HepG2 (cell line): ENCODE data around the gene PKLR. TPM values are rescaled to one million over a fixed set of nuclear protein-coding genes. Genes with fewer than 3 reads are reported as not detected.

ENCODE experiments used
- ATAC-seq: fragments of 200-7000 bp; cut with Tn5 transposase; 3 replicates; pipeline ENCODE4 v1.9.1; 2020; ENCODE audit warnings: mild to moderate bottlenecking, moderate library complexity
- BruUV-seq: library from RNA; stranded (reverse); fragments of 400-500 nt; replicated peaks from 2 replicates; lab custom pipeline; 2021; lab: Mats Ljungman, UMichigan
- CTCF ChIA-PET: fragments of 300-600 bp; formaldehyde crosslinking; extraction: SDS; loops from one replicate; lab custom pipeline; 2021; ENCODE audit warnings: low total read pairs, inconsistent platforms, low intra/inter-chr PET ratio; lab: Yijun Ruan, JAX
- POLR2A ChIA-PET: fragments of 350-600 bp; sonication (Branson Sonifier 250); formaldehyde crosslinking; loops from one replicate; lab custom pipeline; 2020; ENCODE audit warnings: antibody characterized with exemption, inconsistent platforms; lab: Yijun Ruan, JAX
- DNase-seq: peaks from one replicate; pipeline ENCODE4 v3.0.0-alpha.2; 2015; ENCODE audit warnings: low spot score
- FAIRE-seq: peaks from 3 replicates; lab custom pipeline; 2011; peaks lifted over from hg19 to GRCh38; lab: Jason Lieb, UNC
- H2AFZ ChIP-seq: one replicate; pipeline ENCODE4 v1.6.1; 2011; ENCODE audit warnings: low read length, inconsistent platforms
- H3K27ac ChIP-seq: fragments of 300-600 bp; 3 replicates; pipeline ENCODE4 v1.8.0; 2011; ENCODE audit warnings: mixed run types, mild to moderate bottlenecking, mixed read lengths, low read length, inconsistent platforms; ENCODE audit not compliant: insufficient read depth; ENCODE audit errors: extremely low read length
- H3K27me3 ChIP-seq, 2 experiments: fragments of 200-600 bp in 1 of 2; 2 replicates in 1 of 2; 3 replicates in 1 of 2; pipeline versions ENCODE4 v1.6.0 to v1.8.0; 2011; ENCODE audit warnings: low read length in 2 of 2, mild to moderate bottlenecking in 2 of 2, moderate library complexity in 2 of 2, inconsistent platforms in 1 of 2; ENCODE audit not compliant: insufficient read depth in 2 of 2, control insufficient read depth in 1 of 2
- H3K36me3 ChIP-seq, 2 experiments: fragments of 200-600 bp in 1 of 2; replicated peaks in 1 of 2; 2 replicates in 1 of 2; 3 replicates in 1 of 2; pipeline versions ENCODE4 v1.5.1 to v1.8.0; 2011; ENCODE audit warnings: low read length in 2 of 2, inconsistent platforms in 1 of 2; ENCODE audit not compliant: insufficient read depth in 2 of 2, control insufficient read depth in 1 of 2
- H3K4me1 ChIP-seq: 2 replicates; pipeline ENCODE4 v1.5.1; 2012; ENCODE audit warnings: low read length, inconsistent platforms; ENCODE audit not compliant: insufficient read depth
- H3K4me2 ChIP-seq: 2 replicates; pipeline ENCODE4 v1.6.0; 2011; ENCODE audit warnings: low read depth, low read length, inconsistent platforms
- H3K4me3 ChIP-seq, 3 experiments: fragments of 200-600 bp in 1 of 3; sonication (generic), shearing (Covaris generic) in 1 of 3; replicated peaks in 1 of 3; 2 replicates each; pipeline ENCODE4 v1.5.1; 2011 to 2016; ENCODE audit warnings: low read length in 3 of 3, inconsistent platforms in 2 of 3, low read depth in 2 of 3, mild to moderate bottlenecking in 2 of 3, control low read depth in 1 of 3, mixed read lengths in 1 of 3; ENCODE audit not compliant: insufficient read depth in 1 of 3
- H3K79me2 ChIP-seq: one replicate; pipeline ENCODE4 v1.6.1; 2011; ENCODE audit warnings: low read length, inconsistent platforms; ENCODE audit not compliant: insufficient read depth
- H3K9ac ChIP-seq: 2 replicates; pipeline ENCODE4 v1.6.0; 2011; ENCODE audit warnings: mild to moderate bottlenecking, low read depth, low read length, inconsistent platforms; ENCODE audit not compliant: insufficient read depth
- H3K9me3 ChIP-seq: 2 replicates; pipeline ENCODE4 v1.5.1; 2012; ENCODE audit warnings: mild to moderate bottlenecking, low read length
- H4K20me1 ChIP-seq: 2 replicates; pipeline ENCODE4 v1.6.0; 2011; ENCODE audit warnings: inconsistent platforms, mild to moderate bottlenecking, low read length, moderate library complexity; ENCODE audit not compliant: insufficient read depth
- AKNA ChIP-seq: sonication (generic); formaldehyde crosslinking; IDR thresholded peaks from 2 replicates; pipeline ENCODE4 v1.4.0; 2020; ENCODE audit warnings: missing genetic modification reagents, borderline replicate concordance
- IKZF1 ChIP-seq: fragments of 450-650 bp; IDR thresholded peaks from 2 replicates; pipeline ENCODE4 v1.7.1; 2016
- PBX3 ChIP-seq: sonication (generic); formaldehyde crosslinking; IDR thresholded peaks from 2 replicates; pipeline ENCODE4 v1.8.1; 2023; ENCODE audit warnings: missing genetic modification reagents, inconsistent platforms, borderline replicate concordance
- SATB2 ChIP-seq: sonication (generic); formaldehyde crosslinking; IDR thresholded peaks from 2 replicates; pipeline ENCODE4 v1.5.0; 2020; ENCODE audit warnings: missing genetic modification reagents
- SETDB1 ChIP-seq: sonication (generic); formaldehyde crosslinking; IDR thresholded peaks from 2 replicates; pipeline ENCODE4 v1.5.1; 2020; ENCODE audit warnings: missing genetic modification reagents, mild to moderate bottlenecking, borderline replicate concordance
- SMARCC2 ChIP-seq: fragments of 450-650 bp; IDR thresholded peaks from 2 replicates; pipeline ENCODE4 v1.6.1; 2017; ENCODE audit warnings: antibody characterized with exemption, mild to moderate bottlenecking
- SYNCRIP ChIP-seq: fragments of 200-400 bp; formaldehyde crosslinking; IDR thresholded peaks from 2 replicates; pipeline ENCODE4 v1.6.1; 2018; ENCODE audit warnings: mild to moderate bottlenecking, low read depth, low read length; ENCODE audit not compliant: insufficient read depth
- ZBTB42 ChIP-seq: sonication (generic); formaldehyde crosslinking; IDR thresholded peaks from 2 replicates; pipeline ENCODE4 v1.5.0; 2020; ENCODE audit warnings: mild to moderate bottlenecking, missing genetic modification reagents
- ZMYM2 ChIP-seq: sonication (generic); formaldehyde crosslinking; IDR thresholded peaks from 2 replicates; pipeline ENCODE4 v1.8.0; 2022; ENCODE audit warnings: mild to moderate bottlenecking, missing genetic modification reagents
- ZNF550 ChIP-seq: sonication (generic); formaldehyde crosslinking; IDR thresholded peaks from 2 replicates; pipeline ENCODE4 v1.4.0; 2020; ENCODE audit warnings: mild to moderate bottlenecking, missing genetic modification reagents, borderline replicate concordance
- ZNF713 ChIP-seq: sonication (generic); formaldehyde crosslinking; IDR thresholded peaks from 2 replicates; pipeline ENCODE4 v1.4.0; 2020; ENCODE audit warnings: mild to moderate bottlenecking, missing genetic modification reagents
- ZNF775 ChIP-seq: sonication (generic); formaldehyde crosslinking; IDR thresholded peaks from 2 replicates; pipeline ENCODE4 v1.4.0; 2020; ENCODE audit warnings: missing genetic modification reagents, mild to moderate bottlenecking, moderate library complexity, borderline replicate concordance
- ZSCAN12 ChIP-seq: sonication (generic); formaldehyde crosslinking; IDR thresholded peaks from 2 replicates; pipeline ENCODE4 v1.9.0; 2021; ENCODE audit warnings: mild to moderate bottlenecking, missing genetic modification reagents
- WGBS: methylation state at CpG from one replicate; pipeline ENCODE4 v1.1.6; 2017; ENCODE audit warnings: low lambda C conversion rate; 5-methylcytosine and 5-hydroxymethylcytosine counted together
- in situ Hi-C: cut with HindIII; loops from 2 replicates; pipeline ENCODE4 v1.10.0; 2017; ENCODE audit warnings: low pct_unique_long_range_greater_than_20kb; ENCODE audit not compliant: extremely low pct_ligation_motif_present
- intact Hi-C: fragments of 100-400 bp; cut with micrococcal nuclease; formaldehyde crosslinking; loops from one replicate; pipeline ENCODE4 v1.10.0; 2022; ENCODE audit not compliant: unreplicated experiment
- polyA plus RNA-seq, 8 experiments: library from polyadenylated mRNA; depleted of rRNA in 3 of 8; stranded (reverse) in 7 of 8; unstranded in 1 of 8; fragments of >200 nt; fragmentation: Illumina TruSeq in 4 of 8; extraction: Trizol in 4 of 8; gene quantifications; 2 replicates each; pipeline versions ENCODE4 v1.2.1 to v1.2.3, GENCODE V29; 2011 to 2016; ENCODE audit warnings: low read depth in 4 of 8, missing spikeins in 1 of 8, mixed read lengths in 1 of 8; ENCODE audit not compliant: insufficient read depth in 1 of 8
- total RNA-seq, 5 experiments: library from RNA; depleted of rRNA; stranded (reverse); fragments of >200 nt; fragmentation: Illumina TruSeq; extraction: Trizol; gene quantifications; 2 replicates each; pipeline ENCODE4 v1.2.3, GENCODE V29; 2016; ENCODE audit warnings: low read depth in 1 of 5

Gene PKLR
- total and polyA plus RNA-seq, 2 of the 13 experiments (the other 11 are each of a cell fraction or from before 2014, with no cell fraction given) = 10.3 to 29.3 TPM

- no peak overlapping the region for H3K27ac ChIP-seq
- TF ChIP-seq ZMYM2 (CRISPR knock-in tag) (no peak), IKZF1 (no peak)
- TF ChIP-seq, all 625 proteins: peak for 0
- CTCF ChIA-PET = no interaction called here
- H3K9ac ChIP-seq = no peak overlapping the region
- in situ Hi-C loops (no loop called here), intact Hi-C loops (no loop called here)
- H3K27me3 ChIP-seq = no peaks in the 10 kb centered on the region
- H3K9me3 ChIP-seq = no peaks in the 10 kb centered on the region
- no TSS peak for BruUV-seq
- POLR2A ChIA-PET = interaction anchor here (1.3 to 4.7 kb wide), 3 partner anchors 9 to 57 kb away, joined by 3 to 14 read pairs (median 10); partner anchors contain the start of gene HCN3
- no peak overlapping the region for H3K4me3 ChIP-seq
- 100% methylated on average over 2 of the region's 2 CpGs for WGBS
- H3K79me2 ChIP-seq = peaks cover 22% of the 10 kb centered on the region
- H3K4me2 ChIP-seq = no peak overlapping the region
- H2AFZ ChIP-seq = no peak overlapping the region
- peaks cover 21% of the 10 kb centered on the region for H3K4me1 ChIP-seq
- peaks cover 32 to 74% of the 10 kb centered on the region in 2 experiments for H3K36me3 ChIP-seq
- no peak for FAIRE-seq
- DNase-seq = no peak
- ATAC-seq = no peak
- H4K20me1 ChIP-seq = no peaks in the 10 kb centered on the region
Observed at GRCh38 chr1:155267373-155267772, 33.9 kb downstream of the PKLR start.

- H2AFZ ChIP-seq = no peak overlapping the region
- H3K79me2 ChIP-seq = peaks cover 18% of the 10 kb centered on the region
- no peaks in the 10 kb centered on the region for H4K20me1 ChIP-seq
- no peaks in the 10 kb centered on the region; a peak in 1 of 5 replicates for H3K27me3 ChIP-seq
- ChIA-PET POLR2A (interaction anchor here (1.3 to 4.7 kb wide), 3 partner anchors 10 to 58 kb away, joined by 3 to 14 read pairs (median 10); partner anchors contain the start of gene HCN3), CTCF (no interaction called here)
- H3K4me2 ChIP-seq = no peak overlapping the region
- no TSS peak for BruUV-seq
- DNase-seq (no peak), FAIRE-seq (no peak), ATAC-seq (no peak)
- no peak overlapping the region for H3K27ac ChIP-seq
- H3K9ac ChIP-seq = no peak overlapping the region
- H3K4me3 ChIP-seq = no peak overlapping the region
- H3K4me1 ChIP-seq = peaks cover 12% of the 10 kb centered on the region
- peaks cover 32 to 74% of the 10 kb centered on the region in 2 experiments for H3K36me3 ChIP-seq
- no peaks in the 10 kb centered on the region for H3K9me3 ChIP-seq
- in situ Hi-C loops (no loop called here), intact Hi-C loops (no loop called here)
- WGBS = 92% methylated on average over 6 of the region's 6 CpGs
- TF ChIP-seq AKNA (CRISPR knock-in tag) (no peak), PBX3 (no peak), ZNF550 (CRISPR knock-in tag) (no peak), ZSCAN12 (CRISPR knock-in tag) (no peak), SMARCC2 (no peak), SATB2 (no peak), SETDB1 (CRISPR knock-in tag) (no peak), SYNCRIP (no peak), ZNF713 (CRISPR knock-in tag) (no peak), ZNF775 (no peak), ZBTB42 (CRISPR knock-in tag) (no peak)
Observed at GRCh38 chr1:155266553-155266952, 34.7 kb downstream of the PKLR start.
